GM12873 (cell line): ENCODE data around the gene EBF3.

Experiments used
- TF ChIP-seq, protein P1 (sequence below): IDR thresholded peaks from 2 replicates; pipeline ENCODE4 v1.5.1; 2012; ENCODE audit warnings: low read depth, mild to moderate bottlenecking, moderate library complexity, low read length, control low read depth; ENCODE audit not compliant: insufficient read depth; ENCODE audit errors: missing control alignments

The EBF3 gene

DNA sequence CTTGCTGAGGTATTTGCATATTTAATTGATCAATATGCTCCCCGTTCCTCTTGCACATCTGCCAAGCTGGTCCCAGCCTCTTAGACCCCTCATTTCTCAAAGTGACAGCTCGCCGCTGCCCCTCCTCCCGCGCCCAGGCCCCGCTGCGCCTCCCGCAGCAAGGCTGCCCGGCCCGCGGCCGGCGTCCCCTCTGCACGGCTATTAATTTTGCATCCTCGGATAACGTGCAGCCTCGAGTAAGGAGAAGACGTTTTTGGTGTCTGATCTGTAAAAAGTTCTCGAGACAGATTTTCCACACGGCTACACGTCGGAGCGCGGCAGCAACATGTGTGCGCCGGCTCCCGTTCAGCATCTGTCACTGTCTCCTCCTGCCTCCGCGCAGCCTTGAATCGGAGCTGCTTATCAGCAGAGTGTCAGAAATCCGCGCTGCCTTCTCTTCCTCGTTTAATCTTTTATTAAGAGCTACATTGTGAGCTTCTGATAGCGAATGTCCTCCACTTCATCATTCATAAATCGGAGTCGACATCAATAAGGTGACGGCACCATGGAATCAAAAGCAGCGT lies 65.3 kb downstream of the EBF3 start:
- TF ChIP-seq, protein P1, sequence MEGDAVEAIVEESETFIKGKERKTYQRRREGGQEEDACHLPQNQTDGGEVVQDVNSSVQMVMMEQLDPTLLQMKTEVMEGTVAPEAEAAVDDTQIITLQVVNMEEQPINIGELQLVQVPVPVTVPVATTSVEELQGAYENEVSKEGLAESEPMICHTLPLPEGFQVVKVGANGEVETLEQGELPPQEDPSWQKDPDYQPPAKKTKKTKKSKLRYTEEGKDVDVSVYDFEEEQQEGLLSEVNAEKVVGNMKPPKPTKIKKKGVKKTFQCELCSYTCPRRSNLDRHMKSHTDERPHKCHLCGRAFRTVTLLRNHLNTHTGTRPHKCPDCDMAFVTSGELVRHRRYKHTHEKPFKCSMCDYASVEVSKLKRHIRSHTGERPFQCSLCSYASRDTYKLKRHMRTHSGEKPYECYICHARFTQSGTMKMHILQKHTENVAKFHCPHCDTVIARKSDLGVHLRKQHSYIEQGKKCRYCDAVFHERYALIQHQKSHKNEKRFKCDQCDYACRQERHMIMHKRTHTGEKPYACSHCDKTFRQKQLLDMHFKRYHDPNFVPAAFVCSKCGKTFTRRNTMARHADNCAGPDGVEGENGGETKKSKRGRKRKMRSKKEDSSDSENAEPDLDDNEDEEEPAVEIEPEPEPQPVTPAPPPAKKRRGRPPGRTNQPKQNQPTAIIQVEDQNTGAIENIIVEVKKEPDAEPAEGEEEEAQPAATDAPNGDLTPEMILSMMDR, result no peak

DNA sequence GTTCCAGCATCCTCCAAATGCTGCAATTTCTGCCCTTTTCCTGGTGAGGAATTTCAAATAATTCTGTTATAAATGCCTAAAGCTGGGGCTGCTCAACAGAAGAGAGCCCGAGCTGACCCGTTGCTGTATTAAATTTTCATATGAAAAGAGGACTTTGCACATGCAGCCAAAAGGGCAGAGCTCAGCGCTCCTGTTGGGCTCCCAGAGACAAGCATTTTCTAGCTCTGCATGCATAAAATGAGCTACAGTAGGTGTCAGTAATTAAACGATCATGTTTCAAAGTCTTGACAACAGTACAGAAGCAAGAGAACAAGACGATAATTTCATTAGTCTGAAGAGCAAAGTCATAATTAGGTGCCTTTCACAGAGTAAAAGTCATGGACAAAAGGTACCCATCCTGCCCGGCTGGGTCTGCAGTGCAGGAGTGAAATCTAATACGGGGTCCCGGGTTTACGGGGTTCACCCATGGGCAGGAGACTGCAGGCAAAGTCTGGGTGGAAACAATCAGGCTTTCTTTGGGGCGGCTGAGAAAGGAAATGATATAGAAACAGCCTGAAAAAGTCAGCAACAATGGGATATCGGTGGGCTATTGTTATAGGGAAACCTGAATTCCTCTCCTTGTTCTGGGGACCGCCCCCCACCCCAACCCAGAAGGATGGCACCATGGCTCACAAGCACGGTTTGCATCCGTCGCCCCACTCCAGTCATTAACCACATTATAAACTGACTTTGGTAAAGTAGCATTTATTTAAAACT lies 66.0 kb downstream of the EBF3 start:
- TF ChIP-seq, protein P1, result no peak

DNA sequence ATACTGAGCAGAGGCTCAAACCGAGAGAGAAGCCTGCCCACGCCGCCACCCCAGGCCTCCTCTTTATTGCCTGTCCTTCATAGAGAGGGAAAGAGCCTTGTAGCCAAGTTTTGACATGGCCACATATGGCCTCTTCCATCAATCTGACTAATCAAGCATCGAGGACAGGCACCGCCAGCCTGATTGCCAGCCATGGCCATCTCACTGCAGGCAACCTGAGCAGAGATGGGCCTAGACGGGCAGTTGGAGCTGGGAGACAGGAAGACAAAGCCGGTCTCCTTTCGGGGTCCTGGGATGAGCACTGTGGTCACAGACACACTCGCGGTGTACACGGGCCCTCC lies 67.2 kb downstream of the EBF3 start:
- TF ChIP-seq, protein P1, result no peak

DNA sequence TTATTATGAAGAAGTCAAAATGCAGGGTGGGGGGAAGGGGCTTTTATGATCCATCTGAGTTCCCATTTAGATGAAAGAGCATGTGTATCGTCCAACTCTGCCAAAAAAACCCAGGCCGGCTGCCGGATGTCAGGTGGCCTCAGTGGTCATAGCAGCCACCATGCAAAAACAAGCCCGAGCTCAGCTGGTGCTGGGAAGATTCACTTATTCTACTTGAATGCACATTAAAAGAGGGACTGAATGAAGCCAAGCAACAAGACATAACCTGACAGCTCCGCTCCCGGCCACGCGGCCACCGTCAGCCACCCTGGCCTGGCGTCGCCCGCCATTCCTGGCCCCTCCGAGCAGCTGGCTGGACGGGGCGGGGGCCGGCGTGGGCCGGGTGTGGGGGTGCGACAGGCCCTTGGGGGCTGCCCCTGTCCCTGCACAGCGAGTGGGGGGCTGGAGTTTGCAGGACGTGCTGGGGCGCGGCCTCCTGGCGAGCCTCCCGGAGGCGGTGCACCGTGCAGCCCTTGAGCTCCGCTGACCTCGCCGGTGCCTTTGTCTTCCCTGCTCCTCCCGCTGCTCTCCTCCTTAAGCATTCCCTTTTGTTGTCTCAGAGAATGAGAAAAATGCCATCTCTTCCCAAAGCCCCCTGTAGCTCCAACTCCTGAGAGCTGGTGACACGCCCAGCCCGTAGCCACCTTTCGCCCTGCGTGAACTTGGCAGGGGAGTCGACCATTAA lies 67.8 kb downstream of the EBF3 start:
- TF ChIP-seq, protein P1, result no peak

DNA sequence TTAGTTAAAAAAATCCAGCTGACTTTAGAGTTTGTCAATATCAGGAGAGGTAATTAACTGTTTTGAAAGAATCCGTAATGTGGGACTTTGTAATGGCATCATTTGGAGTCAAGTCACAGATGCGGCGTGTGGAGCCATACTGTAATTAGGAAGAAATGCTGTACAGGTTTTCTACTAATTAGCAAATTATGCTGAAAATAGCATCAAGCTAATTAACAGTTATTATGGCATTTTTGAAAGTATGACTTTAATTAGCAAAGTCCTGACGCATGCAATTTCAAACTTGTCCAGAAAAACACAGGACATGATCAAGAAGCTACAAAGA lies 68.3 kb downstream of the EBF3 start:
- TF ChIP-seq, protein P1, result no peak

DNA sequence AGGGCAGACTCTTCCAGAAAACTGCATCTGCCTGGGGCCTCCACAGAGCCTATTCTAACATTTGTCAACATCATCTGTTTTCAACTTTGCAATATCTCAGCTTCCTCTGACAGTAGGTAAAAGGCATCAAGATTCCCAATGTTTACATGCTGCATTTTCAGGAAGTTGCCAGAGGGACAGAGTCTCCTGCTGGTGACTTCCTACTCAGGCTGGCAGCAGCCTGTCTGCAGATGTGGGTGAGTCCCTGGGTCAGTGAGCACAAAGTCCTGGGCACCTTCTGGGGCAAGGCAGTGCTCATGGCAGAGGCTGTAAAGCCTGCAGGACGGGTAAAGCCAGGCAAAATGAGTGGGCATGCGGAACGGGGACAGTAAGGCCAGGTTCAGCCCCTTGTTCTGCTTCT lies 69.4 kb downstream of the EBF3 start:
- TF ChIP-seq, protein P1, result no peak
